Measurements from ENCODE around the gene SEMA3B.
"Not testable (repeated sequence)": the region's sequence is repeated elsewhere in the genome, so short reads cannot be mapped to it uniquely, and the experiment has no call there.

Gene SEMA3B

GRCh38 chr3:50274371-50275104 is 5.6 kb downstream of the SEMA3B start:
- peak; percentile 78 for DNase-seq

DNA sequence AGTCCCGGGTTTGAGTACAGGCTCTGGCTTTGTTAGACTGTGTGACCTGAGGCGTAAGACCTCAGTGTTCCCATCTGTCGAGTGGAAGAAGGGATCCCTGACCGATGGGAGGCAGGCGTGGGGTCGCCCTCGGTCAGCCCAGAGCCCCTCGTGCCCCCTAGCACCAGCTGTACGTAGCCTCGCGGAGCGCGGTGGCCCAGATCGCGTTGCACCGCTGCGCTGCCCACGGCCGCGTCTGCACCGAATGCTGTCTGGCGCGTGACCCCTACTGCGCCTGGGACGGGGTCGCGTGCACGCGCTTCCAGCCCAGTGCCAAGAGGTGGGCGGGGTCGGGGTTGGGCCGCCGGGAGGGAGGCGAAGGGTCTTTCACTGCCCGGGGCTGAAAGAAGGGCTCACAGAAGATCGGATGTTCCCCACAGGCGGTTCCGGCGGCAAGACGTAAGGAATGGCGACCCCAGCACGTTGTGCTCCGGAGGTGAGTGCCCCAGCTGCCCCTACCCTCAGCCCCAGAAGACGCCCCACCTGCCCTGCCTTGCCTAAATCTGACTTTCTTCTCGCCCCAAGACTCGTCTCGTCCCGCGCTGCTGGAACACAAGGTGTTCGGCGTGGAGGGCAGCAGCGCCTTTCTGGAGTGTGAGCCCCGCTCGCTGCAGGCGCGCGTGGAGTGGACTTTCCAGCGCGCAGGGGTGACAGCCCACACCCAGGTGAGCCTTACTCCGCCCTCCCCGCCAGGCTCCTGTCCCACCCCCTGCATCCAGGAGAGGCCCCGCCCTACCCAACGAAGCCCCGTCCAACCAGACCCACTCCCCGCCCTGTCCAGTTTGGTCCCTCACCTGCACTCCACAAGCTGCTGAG is 6.4 kb downstream of the SEMA3B start:
- no peak for DNase-seq

GRCh38 chr3:50275996-50276761 is 7.2 kb downstream of the SEMA3B start:
- peak; percentile 46 for DNase-seq

DNA sequence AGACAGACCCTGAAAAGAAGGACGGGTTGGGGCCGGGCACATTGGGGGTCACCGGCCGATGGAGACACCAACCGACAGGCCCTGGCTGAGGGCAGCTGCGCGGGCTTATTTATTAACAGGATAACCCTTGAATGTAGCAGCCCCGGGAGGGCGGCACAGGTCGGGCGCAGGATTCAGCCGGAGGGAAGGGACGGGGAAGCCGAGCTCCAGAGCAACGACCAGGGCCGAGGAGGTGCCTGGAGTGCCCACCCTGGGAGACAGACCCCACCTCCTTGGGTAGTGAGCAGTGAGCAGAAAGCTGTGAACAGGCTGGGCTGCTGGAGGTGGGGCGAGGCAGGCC is 7.8 kb downstream of the SEMA3B start:
- no peak for DNase-seq

GRCh38 chr3:50278123-50278879 is 9.4 kb downstream of the SEMA3B start:
- no peak for DNase-seq

- DNase-seq, result no peak
Observed at GRCh38 chr3:50278880-50279224, 9.9 kb downstream of the SEMA3B start, which contains the start of gene LSMEM2. Gene LSMEM2 (plus strand): TSS chr3:50279087. CDS start chr3:50279114, 27 bp downstream.

DNA sequence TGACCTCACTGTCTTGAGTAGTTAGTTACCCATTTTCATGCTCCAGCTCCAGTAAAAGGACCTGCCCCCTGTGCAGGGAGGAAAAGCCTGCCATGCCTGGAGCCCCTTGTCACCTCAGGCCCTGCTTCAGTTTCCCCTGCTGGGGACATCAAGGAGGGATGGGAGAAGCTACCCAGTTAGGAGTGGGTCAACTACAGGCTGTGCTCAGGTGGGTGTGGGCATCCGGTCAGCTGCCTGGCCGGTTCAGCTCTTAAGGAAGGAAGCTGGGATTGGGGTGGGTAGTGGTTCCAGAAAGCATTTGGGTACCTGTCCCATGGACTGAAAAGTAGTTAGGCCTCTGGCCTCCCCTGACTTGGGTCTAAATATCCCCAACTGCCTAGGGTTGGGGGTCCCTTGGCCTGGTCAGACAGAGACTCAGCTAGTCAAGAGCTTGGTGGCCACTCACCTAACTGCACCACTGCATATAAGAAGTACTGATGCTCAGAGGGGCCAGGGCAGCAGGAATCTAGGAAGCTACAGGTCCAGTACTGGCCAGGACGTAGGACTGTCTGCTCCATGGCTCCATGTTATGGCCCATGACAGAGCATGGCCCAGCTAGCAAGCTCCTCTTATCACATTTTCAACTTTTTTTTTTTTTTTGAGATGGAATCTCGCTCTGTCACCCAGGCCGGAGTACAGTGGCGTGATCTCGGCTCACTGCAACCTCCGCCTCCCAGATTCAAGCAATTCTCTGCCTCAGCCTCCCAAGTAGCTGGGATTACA is 10.5 kb downstream of the SEMA3B start:
- no peak for DNase-seq

DNA sequence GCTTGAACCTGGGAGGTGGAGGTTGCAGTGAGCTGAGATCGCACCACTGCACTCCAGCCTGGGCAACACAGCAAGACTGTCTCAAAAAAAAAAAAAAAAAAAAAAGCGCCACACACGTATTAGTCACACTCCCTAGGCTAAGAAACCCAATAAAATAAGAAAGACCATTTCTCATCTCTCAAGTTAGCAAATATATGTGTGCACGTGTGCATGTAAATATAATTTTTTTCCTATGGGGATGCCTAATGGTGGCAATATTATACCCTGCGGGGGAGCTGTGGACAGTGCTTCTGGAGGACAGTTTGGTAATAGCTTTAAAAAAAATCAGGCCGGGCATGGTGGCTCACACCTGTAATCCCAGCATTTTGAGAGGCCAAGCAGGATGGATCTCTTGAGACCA is 15.2 kb downstream of the SEMA3B start:
- not testable (repeated sequence) for DNase-seq

GRCh38 chr3:50286322-50287227 is 17.6 kb downstream of the SEMA3B start:
- DNase-seq, result no peak

DNA sequence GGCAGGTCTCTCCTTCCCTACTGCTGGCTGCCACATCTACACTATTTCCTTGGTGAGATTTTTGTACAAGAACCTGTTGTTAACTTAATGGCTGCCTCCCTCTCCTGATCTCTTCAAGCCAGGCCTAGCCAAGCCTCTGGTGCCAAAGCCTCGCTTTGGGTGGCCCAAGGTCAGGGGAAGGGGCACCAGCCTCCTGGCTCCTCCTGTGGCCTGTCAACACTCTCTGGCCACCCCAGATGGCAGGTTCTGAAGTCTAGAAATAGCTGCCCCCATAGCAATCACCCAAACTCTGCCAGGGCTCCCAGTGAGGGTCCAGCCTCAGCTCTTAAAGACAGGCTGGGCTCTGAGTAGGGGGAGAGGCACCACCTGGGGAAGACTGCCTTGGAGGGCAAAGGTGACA is 18.3 kb downstream of the SEMA3B start:
- no peak for DNase-seq

DNA sequence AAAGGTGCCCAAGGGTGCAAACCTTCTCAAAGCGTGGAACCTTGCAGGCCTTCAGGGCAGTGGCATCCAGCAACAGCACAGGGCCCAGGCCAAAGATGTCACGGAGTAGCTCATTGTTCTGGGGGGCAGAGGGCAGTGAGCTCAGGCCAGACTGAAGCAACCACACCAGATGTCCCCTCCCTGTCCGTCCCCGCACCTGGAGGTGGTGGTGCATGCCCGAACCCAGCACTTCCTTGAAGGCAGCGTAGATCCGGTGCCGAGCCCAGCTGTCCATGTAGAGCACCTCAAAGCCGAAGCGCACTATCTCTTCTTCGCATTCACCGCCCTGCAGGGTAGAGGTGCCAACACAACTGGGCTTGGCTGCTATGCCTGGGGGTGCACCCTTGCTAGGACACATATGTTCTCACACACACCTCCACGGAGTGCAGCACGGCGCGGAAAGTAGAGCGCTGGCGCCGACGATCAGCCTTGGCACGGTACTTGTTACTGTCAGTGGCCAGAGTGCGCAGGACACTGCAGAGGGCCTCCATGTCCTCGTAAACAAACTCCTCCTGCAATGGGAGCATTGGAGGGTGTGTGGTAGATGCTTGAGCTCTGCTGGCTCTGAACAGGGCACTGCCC is 19.6 kb downstream of the SEMA3B start:
- DNase-seq, result no peak

- no peak for DNase-seq
Observed at GRCh38 chr3:50289130-50289529, 20.2 kb downstream of the SEMA3B start.

- no peak for DNase-seq
Observed at GRCh38 chr3:50290161-50290641, 21.3 kb downstream of the SEMA3B start.

GRCh38 chr3:50292159-50293078 is 23.5 kb downstream of the SEMA3B start, which contains the start of gene IFRD2:
Gene IFRD2 (minus strand): TSS chr3:50292429. CDS start chr3:50292274, 155 bp downstream.
- peak; percentile 94 for DNase-seq

DNA sequence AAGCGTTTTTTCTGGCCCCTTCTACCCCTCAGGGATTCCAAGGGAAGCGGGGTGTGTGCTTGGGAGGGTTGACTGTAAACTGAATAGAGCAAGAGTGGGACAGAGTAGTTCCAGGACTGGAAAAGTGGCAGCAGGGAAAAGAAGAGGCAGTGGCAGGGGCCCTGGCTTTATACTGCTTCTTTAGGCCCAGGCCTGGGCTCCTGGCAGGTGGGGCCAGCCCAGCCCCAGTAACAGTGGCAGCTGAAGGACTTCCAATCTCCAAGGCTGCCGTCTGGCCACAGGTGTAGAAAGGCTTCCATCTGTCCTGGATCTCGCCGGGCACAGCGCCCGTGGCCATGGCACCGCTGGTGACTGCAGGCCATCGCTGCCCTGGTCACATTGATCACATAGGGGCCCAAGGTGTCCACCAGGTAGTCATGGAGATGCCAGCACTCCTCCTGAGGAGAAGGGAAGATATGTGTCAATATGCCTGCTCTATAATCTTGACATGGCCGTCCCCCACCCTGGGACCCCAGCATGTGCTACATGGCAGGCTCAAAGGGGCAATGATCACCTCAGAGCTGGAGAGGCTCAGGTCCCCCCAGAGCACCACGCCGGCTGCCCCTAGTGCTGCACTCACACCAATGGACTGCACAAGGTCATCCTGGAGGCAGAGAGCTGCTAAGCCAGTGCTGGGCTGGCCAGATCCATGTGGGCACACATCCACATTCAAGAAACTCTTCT is 24.3 kb downstream of the SEMA3B start:
- DNase-seq, result no peak

DNA sequence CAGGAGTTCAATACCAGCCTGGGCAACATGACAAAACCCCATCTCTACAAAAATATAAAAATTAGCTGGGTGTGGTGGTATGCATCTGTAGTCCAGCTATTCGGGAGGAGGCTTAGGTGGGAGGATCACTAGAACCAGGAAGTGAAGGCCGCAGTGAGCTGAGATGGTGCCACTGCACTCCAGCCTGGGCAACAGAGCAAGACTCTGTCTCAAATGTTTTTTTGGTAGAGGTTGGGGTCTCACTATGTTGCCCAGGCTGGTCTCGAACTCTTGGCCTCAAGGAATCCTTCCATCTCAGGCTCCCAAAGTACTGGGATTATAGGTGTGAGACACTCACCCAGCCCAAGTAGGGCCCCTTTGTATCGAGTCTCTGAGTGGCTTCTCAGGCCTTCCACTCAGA is 25.1 kb downstream of the SEMA3B start:
- no peak for DNase-seq

DNA sequence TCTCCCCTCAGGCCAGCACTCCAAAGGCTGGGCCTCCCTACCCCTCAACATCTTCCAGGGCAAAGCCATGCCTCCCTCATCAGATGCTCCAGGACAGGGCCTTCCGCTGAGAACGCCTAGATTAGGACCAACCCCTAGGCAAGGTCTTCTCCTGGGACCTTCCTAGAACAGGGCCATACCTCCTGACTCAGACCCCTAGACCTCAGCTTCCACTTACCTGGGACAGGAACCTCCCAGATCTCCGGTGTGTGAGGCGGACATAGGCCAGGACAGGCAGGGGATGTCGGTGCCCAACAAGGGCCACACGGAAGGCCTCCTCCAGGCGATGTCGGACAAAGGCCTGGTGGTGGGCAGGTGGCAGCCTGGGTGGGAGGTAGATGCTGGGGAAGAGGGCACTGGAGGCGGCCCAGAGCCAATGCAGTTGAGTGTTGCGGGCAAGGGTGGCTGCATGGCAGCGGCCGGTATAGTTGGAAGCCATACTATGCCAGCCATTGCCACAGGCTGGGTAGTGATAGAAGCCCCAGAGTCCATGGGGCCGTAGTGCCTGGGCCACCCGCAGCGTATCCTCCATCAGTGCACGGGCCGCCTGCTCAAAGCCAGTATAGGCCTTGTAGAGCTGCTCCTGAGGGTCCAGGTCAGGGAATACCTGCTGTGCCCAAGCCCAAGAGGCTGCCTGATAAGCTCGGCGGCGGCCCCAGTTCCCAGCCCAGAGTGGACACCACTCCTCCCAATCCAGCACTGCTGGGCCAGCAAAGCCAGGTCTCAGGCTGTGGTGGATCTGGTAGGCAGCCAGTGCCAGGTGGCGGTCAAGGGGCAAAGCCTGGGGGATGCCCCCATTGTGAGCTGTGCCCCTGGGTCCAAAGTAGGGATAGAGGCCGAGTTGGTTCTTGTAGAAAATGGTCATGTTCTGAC is 25.8 kb downstream of the SEMA3B start:
- DNase-seq, result no peak
